ENCODE data around the gene ZNF660. TPM values are rescaled to one million over a fixed set of nuclear protein-coding genes. Genes with fewer than 3 reads are reported as not detected.
"Not testable (repeated sequence)": the region's sequence is repeated elsewhere in the genome, so short reads cannot be mapped to it uniquely, and the experiment has no call there.

ZNF660 gene
- total RNA-seq, result 26.1 and 29.8 TPM in 2 replicates
- long read RNA-seq, full-length matches to known transcripts, result 35 of 39 reads
- long read RNA-seq, partial matches to known transcripts, result 1 of 39 reads
- long read RNA-seq, other reads (novel, unspliced or antisense), result 3 of 39 reads

DNA sequence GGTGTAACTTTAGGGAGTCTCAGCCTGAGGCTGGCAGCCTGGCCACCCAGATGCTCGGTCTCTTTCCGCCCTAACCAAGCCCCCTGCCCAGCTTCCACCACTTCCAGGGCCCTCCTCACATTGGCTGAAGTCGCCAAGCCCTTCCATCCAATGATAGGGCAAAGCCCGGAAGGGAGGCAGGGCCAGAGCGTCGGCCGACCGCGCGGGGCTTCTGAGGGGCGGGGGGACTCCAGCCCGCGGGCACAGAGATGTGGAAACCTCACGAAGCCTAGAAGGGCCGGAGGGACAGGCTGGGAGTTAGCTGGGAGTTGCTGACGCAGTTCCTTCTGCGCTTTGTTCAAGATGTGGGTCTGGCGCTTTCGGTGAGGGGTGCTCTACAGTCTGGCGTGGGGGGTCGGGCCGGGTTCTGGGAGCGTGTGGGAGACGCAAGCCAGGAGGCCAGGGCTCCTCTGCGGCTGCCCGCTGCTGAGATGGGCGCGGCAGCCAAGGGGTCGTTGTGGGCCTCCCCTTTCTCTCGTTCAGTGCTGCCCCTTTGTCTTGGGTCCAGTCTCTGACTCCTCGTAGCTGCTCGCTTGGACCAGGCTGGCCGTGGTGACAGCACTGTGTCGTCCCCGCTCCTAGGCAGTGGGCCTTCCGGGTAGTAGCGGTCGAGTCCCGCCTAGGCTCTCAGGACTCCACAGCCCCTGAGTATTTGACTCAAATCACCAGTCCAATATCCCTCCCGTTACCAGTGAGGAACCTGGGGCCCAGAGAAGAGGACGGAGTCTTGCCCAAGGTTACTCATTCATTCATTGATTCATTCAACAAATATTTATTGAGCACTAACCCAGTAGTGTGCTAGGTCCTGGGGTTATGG is at the start of gene ZNF660:
Gene ZNF660 (plus strand): TSS at position 319 of the 856 bp plus-strand sequence. CDS start 9,230 bp downstream, outside the sequence.
- Mint-ChIP-seq H3K9me3 (peaks cover 22% of the 10 kb centered on the region), H3K27ac (ENCODE audit: unreplicated experiment) (peak within 1 kb of the TSS; percentile 99), H3K4me3 (peak within 1 kb of the TSS; percentile 93), H3K36me3 (ENCODE audit: low read depth) (peaks cover 59% of the 10 kb centered on the region), H3K4me1 (peaks cover 46% of the 10 kb centered on the region), H3K27me3 (ENCODE audit: low read depth) (no peaks in the 10 kb centered on the region)
- TF ChIP-seq, protein P1, sequence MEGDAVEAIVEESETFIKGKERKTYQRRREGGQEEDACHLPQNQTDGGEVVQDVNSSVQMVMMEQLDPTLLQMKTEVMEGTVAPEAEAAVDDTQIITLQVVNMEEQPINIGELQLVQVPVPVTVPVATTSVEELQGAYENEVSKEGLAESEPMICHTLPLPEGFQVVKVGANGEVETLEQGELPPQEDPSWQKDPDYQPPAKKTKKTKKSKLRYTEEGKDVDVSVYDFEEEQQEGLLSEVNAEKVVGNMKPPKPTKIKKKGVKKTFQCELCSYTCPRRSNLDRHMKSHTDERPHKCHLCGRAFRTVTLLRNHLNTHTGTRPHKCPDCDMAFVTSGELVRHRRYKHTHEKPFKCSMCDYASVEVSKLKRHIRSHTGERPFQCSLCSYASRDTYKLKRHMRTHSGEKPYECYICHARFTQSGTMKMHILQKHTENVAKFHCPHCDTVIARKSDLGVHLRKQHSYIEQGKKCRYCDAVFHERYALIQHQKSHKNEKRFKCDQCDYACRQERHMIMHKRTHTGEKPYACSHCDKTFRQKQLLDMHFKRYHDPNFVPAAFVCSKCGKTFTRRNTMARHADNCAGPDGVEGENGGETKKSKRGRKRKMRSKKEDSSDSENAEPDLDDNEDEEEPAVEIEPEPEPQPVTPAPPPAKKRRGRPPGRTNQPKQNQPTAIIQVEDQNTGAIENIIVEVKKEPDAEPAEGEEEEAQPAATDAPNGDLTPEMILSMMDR (conservative IDR thresholded peaks at IDR 0.05), result no peak
- peak; percentile 72 for DNase-seq (ENCODE audit: low read depth, low spot score)

DNA sequence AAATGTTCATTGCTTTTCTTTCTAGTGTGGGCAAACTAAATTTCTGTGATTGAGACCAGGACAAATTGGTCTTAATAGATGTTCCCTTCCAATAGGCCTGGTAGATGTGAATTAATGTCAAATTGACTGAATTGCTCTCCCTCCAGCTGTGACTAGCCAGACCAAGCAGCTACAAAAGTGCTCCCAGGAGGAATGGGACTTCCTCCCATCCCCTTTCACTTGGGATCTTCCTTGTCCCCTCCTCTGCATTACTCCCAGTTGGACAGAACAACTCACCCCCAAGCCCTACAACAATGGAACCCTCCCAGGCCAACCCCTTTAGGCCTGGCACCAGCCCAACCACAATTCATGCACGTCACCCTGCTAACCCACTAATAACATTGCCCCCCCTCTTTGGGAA is 49.4 kb upstream of the ZNF660 start:
- no peak overlapping the region for H3K27ac Mint-ChIP-seq (ENCODE audit: unreplicated experiment)
- no peaks in the 10 kb centered on the region for H3K36me3 Mint-ChIP-seq (ENCODE audit: low read depth)
- DNase-seq (ENCODE audit: low read depth, low spot score), result no peak
- H3K9me3 Mint-ChIP-seq, result no peaks in the 10 kb centered on the region
- no peak overlapping the region for H3K4me3 Mint-ChIP-seq
- H3K27me3 Mint-ChIP-seq (ENCODE audit: low read depth), result peaks cover 71% of the 10 kb centered on the region
- TF ChIP-seq, protein P1 (conservative IDR thresholded peaks at IDR 0.05), result no peak
- H3K4me1 Mint-ChIP-seq, result no peaks in the 10 kb centered on the region

- not testable (repeated sequence) for DNase-seq (ENCODE audit: low read depth, low spot score); H3K9me3 Mint-ChIP-seq; H3K36me3 Mint-ChIP-seq (ENCODE audit: low read depth); H3K27ac Mint-ChIP-seq (ENCODE audit: unreplicated experiment); H3K4me1 Mint-ChIP-seq; H3K4me3 Mint-ChIP-seq
- peaks cover 65% of the 10 kb centered on the region for H3K27me3 Mint-ChIP-seq (ENCODE audit: low read depth)
These were observed 40.0 kb upstream of the ZNF660 start for GRCh38 chr3:44544811-44545210.

DNA sequence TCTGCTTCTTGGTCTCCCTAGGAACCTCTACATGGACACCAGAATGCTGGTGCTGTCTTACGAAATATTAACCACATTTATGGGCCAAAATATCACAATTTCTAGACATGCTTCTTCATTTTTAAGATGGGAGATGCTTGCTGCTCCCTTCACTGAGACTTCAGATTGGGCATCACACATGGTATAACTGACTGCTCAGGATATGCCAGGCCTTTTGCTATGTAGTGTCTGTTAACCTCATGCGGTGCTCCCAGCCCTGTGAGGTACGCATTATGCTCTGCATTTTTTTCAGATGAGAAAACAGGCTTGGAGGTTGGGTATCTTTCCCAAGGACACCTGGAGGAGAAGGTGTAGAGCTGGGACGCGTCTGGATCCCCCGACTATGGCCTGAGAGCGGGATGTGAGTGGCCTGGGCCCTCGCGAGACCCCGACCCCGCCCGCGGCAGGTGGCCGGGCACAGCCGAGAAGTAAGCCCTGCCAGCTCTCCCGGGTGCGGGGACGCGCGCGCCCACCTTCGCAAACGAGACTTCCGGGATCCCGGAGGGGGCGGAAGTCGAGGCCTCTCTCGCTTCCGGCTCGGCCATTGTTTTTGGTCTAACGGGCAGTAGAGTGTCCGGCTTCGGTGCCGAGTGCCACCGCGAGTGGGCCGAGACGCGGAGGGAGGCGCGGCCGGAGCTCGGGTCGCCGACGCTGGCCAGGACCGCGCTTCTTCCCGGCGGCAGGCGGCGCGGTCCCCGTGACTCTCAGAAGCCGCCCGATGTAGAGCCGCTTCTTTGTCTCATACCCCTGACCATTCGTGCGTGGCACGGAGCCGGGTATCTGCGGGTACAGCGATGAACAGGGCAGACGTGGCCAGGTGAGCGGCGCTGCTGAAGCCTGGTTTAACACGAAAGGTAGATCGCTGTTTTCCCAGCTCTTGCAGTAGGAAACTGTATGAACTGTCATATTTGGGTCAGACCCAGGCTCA is 29.9 kb upstream of the ZNF660 start, which contains the start of gene ZKSCAN7:
Gene ZKSCAN7 (plus strand): TSS at position 568 of the 967 bp plus-strand sequence. CDS start 1,855 bp downstream, outside the sequence.
- peaks cover 7% of the 10 kb centered on the region for H3K9me3 Mint-ChIP-seq
- H3K4me3 Mint-ChIP-seq, result peak within 1 kb of the TSS; percentile 97
- H3K4me1 Mint-ChIP-seq, result peaks cover 29% of the 10 kb centered on the region
- peaks cover 34% of the 10 kb centered on the region for H3K27me3 Mint-ChIP-seq (ENCODE audit: low read depth)
- TF ChIP-seq, protein P1 (conservative IDR thresholded peaks at IDR 0.05), result peak; percentile 42
- H3K27ac Mint-ChIP-seq (ENCODE audit: unreplicated experiment), result peak within 1 kb of the TSS; percentile 99
- H3K36me3 Mint-ChIP-seq (ENCODE audit: low read depth), result peaks cover 37% of the 10 kb centered on the region
- peak; percentile 63 for DNase-seq (ENCODE audit: low read depth, low spot score)

DNA sequence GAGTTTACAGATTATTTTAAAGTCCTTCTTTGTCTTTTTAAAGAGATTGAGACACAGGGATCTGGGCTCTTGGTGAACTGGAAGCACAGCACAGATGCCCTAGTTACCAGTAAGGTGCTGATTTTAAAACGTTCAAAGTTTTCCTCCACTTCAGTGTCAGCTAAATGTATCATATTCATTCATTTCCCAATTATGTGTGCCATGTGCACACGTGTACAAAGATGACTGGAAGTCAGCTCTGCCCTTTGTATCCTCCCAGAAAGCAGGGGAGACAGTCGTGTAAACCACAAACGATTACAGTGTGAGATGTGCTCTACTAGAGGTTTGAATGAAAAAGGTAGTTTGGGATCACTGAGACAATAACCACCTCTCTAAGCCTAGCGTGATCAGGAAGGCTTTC is 29.0 kb upstream of the ZNF660 start:
- H3K9me3 Mint-ChIP-seq, result peaks cover 11% of the 10 kb centered on the region
- H3K27me3 Mint-ChIP-seq (ENCODE audit: low read depth), result peaks cover 26% of the 10 kb centered on the region
- TF ChIP-seq, protein P1 (conservative IDR thresholded peaks at IDR 0.05), result no peak
- H3K36me3 Mint-ChIP-seq (ENCODE audit: low read depth), result peaks cover 43% of the 10 kb centered on the region
- peaks cover 29% of the 10 kb centered on the region for H3K4me1 Mint-ChIP-seq
- H3K4me3 Mint-ChIP-seq, result peak overlapping the region; percentile 97
- H3K27ac Mint-ChIP-seq (ENCODE audit: unreplicated experiment), result peak overlapping the region; percentile 99
- DNase-seq (ENCODE audit: low read depth, low spot score), result no peak
